ENCODE results near the gene LCE2C.
"Not testable (repeated sequence)": the region's sequence is repeated elsewhere in the genome, so short reads cannot be mapped to it uniquely, and the experiment has no call there.

LCE2C gene, protein sequence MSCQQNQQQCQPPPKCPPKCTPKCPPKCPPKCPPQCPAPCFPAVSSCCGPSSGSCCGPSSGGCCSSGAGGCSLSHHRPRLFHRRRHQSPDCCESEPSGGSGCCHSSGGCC

DNA sequence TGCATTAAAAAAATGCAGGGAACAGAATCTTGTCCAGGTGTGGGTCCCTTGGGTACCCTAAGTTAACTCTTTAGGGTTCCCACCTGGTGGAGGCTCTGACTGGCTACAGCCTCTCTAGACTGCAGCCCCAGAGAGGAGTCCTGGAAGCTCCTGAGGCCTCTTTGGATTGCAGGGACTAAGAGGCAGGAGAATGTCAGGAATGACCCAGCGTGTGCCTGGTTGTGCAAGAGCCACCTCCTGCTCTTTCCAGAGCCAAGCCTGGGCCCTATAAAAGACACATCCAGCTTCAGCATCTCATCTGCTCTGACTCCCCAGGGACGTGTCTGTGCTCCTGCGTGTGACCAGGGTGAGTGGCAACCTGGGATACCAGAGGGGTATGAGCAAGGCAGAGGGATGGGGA lies at the start of gene LCE2C:
LCE2C (plus strand) TSS at position 297 of the 400 bp plus-strand sequence. CDS start 737 bp downstream, outside the sequence.
- not testable (repeated sequence) for DNase-seq

GRCh38 chr1:152626744-152627143 lies 48.3 kb upstream of the LCE2C start:
- DNase-seq = no peak

GRCh38 chr1:152630596-152630995 lies 44.5 kb upstream of the LCE2C start:
- no peak for DNase-seq

GRCh38 chr1:152640351-152640750 lies 34.7 kb upstream of the LCE2C start:
- no peak for DNase-seq

DNA sequence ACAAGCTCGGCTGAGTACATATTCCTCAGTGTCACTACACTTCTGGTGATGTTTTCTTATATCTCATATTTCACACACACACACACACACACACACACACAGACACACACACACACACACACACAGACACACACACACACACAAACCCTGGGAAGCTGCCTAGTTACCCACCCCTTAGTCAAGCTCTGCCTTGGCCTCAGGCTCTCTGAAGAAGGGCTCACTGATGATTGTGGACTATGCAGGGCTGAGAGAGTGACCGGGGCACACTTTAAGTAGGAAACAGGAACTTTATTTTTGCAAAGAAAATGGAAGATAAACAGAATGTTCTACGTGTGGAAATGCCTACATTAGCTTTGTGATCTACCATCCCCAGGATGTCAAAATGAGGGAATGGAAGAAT lies 31.1 kb upstream of the LCE2C start:
- DNase-seq = no peak

DNA sequence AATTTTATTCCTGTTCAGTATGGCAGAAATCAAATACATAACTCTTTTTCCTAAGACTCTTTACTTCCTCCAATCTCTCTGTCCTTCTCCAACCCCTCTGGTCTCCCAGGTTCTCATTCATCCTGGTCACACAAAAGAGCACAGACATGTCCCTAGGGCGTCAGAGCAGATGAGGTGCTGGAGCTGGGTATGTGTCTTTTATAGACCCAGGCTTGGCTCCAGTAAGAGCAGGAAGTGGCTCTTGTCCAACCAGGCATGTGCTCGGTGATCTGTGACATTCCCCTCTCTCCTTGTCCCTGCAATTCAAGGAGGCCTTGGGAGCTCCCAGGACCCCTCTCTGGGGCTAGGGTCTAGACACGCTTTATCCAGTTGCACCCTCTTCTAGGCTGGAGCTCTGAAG lies 29.9 kb upstream of the LCE2C start:
- DNase-seq = no peak

- DNase-seq = no peak
These were observed 28.4 kb upstream of the LCE2C start for GRCh38 chr1:152646656-152647055.

- DNase-seq = peak; percentile 76
These were observed 21.0 kb upstream of the LCE2C start for GRCh38 chr1:152654110-152654509.

DNA sequence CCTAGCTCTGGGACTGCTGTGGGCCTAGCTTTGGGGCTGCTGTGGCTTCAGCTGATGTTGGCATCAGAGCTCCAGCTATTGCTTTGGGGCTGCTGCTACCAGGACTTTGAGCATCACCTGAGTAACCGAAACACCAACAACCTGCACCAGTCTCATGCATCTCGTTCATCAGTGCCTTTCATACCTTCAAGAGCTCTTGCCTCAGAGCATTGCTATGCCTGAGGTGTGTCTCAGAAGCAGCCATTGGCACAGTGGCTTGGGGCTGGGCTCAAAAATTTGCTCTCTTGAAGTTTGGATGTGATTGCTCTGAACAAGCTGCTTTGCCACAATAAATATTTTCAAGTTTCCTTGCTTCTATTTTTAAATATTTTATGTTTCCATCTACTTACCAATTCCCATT lies 18.6 kb upstream of the LCE2C start:
- no peak for DNase-seq

- no peak for DNase-seq
These were observed 17.4 kb upstream of the LCE2C start for GRCh38 chr1:152657677-152658076.

- DNase-seq = no peak
These were observed 16.4 kb upstream of the LCE2C start for GRCh38 chr1:152658649-152659048.

DNA sequence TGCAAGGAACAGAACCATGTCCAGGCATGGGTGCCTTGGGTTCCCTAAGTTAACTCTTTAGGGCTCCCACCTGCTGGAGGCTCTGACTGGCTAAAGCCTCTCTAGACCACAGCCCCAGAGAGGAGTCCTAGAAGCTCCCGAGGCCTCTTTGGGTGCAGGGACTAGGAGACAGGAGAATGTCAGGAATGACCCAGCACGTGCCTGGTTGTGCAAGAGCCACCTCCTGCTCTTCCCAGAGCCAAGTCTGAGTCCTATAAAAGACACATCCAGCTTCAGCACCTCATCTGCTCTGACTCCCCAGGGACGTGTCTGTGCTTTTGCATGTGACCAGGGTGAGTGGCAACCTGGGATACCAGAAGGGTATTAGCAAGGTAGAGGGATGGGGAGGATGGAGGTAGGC lies 12.0 kb upstream of the LCE2C start, which contains the start of gene LCE2D:
LCE2D (plus strand) TSS at position 283 of the 400 bp plus-strand sequence. CDS start 726 bp downstream, outside the sequence.
- no peak for DNase-seq

GRCh38 chr1:152666171-152666570 lies 8.9 kb upstream of the LCE2C start:
- not testable (repeated sequence) for DNase-seq

DNA sequence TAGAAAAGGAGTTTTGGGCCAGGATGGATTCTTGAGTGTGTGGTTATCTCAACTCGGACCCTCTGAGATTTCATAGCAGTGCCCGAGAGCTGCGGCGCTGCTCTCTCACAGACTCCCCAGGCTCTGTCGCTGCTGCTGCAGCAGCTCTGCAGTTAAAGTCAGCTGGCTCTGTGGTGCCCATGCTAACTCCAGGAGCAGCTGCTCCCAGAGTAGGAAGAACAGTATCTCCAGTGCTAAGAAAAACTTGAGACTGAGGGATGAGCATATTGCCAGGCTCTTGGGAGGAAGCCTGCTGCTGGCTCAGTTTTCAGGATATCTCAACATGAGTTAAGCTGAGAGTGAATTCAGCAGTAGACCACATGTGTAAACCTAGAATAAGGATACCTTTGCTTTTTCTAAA lies 7.4 kb upstream of the LCE2C start:
- DNase-seq = no peak

- DNase-seq = no peak
These were observed 2.1 kb upstream of the LCE2C start for GRCh38 chr1:152673016-152673415.

DNA sequence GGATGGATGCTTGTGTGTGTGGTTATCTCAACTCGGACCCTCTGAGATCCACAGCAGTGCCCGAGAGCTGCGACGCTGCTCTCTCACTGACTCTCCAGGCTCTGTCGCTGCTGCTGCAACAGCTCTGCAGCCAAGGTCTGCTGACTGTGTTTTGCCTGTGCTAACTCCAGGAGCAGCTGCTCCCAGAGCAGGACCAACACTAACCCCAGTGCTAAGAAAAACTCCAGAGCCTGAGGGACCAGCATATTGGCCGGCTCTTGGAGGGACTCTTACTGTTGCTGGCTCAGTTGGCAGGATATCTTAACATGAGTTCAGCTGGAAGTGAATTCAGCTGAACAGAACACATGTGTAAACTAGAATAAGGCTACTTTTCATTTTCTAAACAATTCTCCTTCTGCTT lies 4.4 kb downstream of the LCE2C start:
- no peak for DNase-seq

- no peak for DNase-seq
These were observed 6.5 kb downstream of the LCE2C start for GRCh38 chr1:152681616-152682015.

GRCh38 chr1:152683846-152684245 lies 8.8 kb downstream of the LCE2C start:
- DNase-seq = no peak

DNA sequence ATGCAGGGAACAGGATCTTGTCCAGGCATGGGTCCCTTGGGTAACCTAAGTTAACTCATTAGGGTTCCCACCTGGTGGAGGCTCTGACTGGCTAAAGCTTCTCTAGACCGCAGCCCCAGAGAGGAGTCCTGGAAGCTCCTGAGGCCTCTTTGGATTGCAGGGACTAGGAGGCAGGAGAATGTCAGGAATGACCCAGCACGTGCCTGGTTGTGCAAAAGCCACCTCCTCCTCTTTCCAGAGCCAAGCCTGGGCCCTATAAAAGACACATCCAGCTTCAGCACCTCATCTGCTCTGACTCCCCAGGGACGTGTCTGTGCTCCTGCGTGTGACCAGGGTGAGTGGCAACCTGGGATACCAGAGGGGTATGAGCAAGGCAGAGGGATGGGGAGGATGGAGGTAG lies 10.7 kb downstream of the LCE2C start, which contains the start of gene LCE2B:
LCE2B (plus strand) TSS at position 301 of the 400 bp plus-strand sequence. CDS start 721 bp downstream, outside the sequence.
- not testable (repeated sequence) for DNase-seq

DNA sequence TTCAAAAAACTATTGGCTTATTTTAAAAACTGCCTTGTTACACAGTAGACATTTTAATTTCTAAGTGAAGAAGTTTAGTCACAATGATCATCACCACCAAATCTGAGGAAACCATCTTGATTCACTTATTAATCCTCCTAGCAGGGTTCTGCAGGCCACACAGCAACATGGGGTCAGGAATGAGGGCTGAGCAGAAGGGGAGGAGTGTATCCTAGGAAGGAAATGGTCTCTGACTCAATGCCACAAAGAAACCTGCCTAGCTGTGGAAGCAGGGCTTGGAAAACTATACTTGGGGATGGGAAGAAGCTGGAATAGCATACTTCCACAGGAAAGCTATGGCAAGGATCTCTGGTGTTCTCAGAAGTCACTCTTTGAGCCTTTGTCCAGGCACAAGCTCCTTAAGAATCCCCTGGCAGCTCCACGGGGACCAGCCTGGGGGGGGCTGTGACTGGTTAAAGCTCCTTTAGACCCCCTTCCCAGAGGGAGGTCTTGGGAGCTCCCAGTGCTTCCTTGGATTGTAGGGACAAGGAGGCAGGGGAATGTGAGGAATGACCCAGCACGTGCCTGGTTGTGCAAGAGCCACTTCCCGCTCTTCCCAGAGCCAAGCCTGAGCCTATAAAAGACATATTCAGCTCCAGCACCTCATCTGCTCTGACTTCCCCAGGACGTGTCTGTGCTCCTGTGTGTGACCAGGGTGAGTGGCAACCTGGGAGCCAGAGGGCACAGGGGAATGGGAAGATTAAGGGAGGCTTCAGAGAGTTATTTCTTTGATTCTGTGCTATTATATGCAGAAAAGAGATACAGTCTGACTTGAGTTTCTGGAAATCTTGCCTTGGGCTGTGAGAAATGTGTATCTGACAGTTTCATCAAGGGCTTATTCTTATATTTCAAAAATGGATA lies 22.9 kb downstream of the LCE2C start, which contains the start of gene LCE2A:
LCE2A (plus strand) TSS at position 645 of the 900 bp plus-strand sequence. CDS start 557 bp downstream, outside the sequence.
- no peak for DNase-seq

DNA sequence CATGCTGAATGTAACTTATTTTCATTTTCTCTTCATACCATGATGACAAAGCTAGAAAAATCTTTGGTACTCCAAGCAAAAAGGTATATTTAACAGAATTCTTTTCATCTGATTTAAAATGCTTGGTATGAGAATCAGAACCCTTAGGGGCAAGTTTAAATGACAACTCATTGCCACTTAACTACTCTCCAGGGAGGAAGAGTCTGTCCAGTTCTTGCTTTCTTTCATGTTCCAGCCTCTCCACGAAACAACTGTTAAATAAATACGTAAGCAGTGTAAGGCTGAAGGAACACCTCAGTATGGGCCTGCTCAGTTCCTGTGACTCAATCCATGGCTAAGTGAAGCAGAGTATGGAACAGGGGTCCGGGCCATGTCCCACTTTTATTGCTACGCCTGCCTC lies 24.7 kb downstream of the LCE2C start:
- DNase-seq = no peak

GRCh38 chr1:152707860-152708259 lies 32.8 kb downstream of the LCE2C start, which contains the start of gene LCE4A:
Gene LCE4A, plus strand, starts transcription at chr1:152708160. Its CDS starts 916 bp downstream, at chr1:152709076.
- DNase-seq = no peak

DNA sequence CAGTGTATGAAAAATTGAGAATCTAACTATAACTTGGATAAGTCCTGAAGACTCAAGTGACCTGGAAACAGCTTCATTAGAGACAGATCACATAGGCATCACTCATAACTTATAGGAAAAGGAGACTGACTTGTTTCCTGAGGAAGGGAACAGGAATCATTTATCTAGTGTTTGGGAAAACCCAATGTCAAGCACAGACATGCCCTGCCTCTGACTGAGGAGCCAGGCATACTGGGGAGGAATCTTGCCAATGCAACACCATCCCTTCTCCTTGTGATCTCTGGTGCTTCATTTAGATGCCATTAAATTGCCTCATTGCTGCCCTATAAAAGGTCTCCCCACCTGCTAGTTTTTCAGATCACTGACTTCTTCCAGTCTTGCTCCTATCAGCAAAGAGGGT lies 43.2 kb downstream of the LCE2C start:
- DNase-seq = no peak

GRCh38 chr1:152725261-152725660 lies 50.2 kb downstream of the LCE2C start:
- DNase-seq = no peak

Data from activated CD8-positive, alpha-beta memory T cell treated with anti-CD3 and anti-CD28 coated beads, Interleukin-2, amount 50 U/mL, for 48 hours (primary cell).